H54 (cell line): Measurements from ENCODE around the gene LVRN.

Experiments
- DNase-seq: peaks from one replicate; pipeline ENCODE4 v3.0.0; 2011; ENCODE audit warnings: low spot score, mixed read lengths; ENCODE audit not compliant: insufficient read length
- FAIRE-seq: peaks from 3 replicates; lab custom pipeline; 2011; peaks lifted over from hg19 to GRCh38; lab: Jason Lieb, UNC
- POLR2A ChIP-seq: IDR thresholded peaks from 2 replicates; pipeline ENCODE4 v1.6.1; 2011; ENCODE audit warnings: low read depth, mild to moderate bottlenecking, low read length

The LVRN gene

DNA sequence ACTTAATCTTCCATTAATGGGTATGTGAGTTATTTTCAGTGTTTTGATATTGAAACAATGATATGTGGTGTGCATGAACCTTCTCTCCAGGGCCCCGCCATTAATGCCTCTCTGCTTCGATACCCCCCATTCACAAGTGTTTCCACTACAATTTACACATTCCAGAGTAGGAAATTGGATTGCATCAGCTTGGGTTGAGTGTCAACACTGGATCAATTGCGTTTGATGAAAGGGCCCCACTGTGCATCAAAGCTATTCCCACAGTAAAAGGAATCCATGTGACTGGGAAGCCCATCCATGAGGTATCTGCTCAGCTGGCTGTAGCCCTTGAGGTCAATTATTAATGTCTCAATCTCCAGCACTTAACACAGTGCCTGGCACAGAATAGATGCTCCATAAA lies 17.8 kb upstream of the LVRN start:
- no peak for TF ChIP-seq POLR2A
- FAIRE-seq: no peak

DNA sequence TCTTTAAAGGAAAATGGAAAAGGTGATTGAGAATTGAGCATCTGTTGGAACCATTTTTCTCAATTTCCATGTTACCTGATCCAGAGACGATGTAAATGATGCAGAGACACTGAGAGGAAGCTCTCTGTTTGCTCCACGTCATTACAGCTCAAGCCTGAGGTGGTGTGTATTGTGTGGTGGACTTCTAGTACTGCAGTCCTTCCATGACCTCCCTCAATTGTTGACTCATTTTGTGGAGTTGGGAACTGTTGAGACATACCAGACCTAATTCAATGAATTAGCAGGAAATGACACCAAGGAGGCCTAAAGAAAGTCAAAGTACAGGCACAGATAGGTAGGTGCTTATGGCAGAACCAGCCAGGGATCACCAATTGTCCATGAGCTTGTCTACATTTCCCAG lies 15.6 kb upstream of the LVRN start:
- no peak for DNase-seq
- FAIRE-seq: no peak
- TF ChIP-seq POLR2A: no peak

More for the DNA sequence above, 17.8 kb upstream of the LVRN start:
- no peak for DNase-seq

DNA sequence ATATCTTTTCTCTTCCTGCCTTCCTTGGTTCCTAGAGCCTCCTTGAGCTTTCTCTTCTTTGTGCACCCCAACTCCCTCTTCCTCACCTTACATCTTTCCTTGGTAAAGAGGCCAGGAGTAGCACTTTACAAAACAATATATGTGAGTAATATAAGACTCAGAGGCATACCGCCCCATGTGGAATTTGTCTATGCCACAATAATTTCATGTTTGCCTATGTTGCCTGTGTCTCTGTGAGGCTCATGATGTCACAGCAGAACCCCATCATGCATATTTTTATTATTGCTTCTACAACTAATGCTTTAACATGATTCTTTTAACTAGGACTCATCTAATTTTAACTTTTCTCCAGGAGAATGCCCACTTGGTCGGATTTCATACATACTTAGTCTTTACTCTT lies 15.0 kb upstream of the LVRN start:
- DNase-seq (no peak), FAIRE-seq (no peak)
- no peak for TF ChIP-seq POLR2A

DNA sequence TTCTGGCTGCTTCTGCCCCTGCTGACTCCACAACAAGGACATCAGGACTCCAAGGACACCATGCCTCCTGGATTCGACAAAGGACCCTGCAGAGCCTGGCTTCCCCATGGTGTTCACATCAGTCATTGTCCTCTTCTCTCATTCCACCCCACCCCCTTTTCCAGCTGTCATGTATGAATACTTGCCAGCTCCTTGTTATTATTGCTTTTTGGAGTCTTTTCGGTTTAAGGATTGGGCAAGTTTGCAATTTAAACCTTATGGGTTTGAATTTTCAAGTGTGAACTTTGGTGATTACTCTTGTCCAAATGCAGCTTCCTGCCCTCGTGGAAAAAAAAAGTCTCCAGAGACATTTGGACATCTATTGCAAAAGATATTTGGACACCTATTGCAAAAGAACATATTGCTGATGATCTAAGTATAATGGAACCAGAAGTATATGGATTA lies 14.2 kb upstream of the LVRN start:
- DNase-seq (no peak), FAIRE-seq (no peak)
- TF ChIP-seq POLR2A: no peak

DNA sequence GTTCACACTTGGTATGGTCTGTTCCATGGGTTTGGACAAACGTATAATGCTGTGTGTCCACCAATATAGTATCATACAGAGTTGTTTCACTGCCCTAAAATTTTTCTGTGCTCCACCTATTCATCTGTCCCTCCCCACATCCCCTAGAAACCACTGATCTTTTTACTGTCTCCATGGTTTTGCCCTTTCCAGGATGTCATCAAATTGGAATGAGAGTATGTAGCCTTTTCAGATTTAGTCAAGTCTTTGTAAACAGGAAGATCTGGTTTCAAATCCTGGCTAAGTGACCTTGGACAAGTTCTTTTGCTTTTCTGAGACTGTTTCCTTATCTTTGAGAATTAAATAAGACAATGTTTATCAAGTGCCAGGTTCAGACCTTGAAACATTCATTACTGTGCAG lies 13.2 kb upstream of the LVRN start:
- no peak for FAIRE-seq
- no peak for TF ChIP-seq POLR2A
- no peak for DNase-seq

DNA sequence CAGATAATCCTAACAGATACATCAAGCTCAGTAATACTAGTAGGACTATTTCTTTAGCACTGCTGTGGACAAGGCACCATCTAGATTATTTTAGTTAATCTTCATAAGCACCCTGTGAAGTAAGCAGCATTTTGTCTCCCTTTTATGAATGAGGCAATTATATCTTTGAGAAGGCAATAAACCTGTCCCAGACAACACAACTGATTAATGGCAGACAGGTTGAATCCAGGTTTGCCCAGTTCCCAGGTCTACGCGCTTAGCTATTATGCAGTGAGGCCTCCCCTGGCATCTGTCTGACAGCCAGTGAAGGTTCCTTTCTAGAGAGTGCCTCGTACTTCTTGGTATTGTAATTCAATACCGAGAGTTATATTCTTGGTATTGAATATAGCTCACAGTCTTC lies 9.7 kb upstream of the LVRN start:
- FAIRE-seq (no peak), DNase-seq (no peak)
- no peak for TF ChIP-seq POLR2A

DNA sequence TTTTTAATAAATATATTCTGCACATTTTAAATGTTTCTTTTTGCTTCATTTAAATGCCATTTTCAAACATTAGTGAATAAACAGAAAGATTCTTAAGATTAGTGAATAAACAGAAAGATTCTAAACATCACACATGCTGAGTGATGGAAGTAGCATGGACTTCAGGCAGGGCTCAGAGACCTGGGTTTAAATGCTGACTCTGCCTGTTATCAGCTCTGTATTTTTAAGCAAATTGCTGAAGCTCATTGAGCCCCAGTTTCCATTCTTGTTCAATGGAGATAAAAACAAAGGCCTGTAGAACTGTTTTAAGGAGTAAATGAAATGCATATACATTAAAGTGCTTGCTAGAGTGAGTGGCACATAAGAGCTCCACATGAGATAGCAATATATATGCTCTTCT lies 8.1 kb upstream of the LVRN start:
- no peak for FAIRE-seq

DNA sequence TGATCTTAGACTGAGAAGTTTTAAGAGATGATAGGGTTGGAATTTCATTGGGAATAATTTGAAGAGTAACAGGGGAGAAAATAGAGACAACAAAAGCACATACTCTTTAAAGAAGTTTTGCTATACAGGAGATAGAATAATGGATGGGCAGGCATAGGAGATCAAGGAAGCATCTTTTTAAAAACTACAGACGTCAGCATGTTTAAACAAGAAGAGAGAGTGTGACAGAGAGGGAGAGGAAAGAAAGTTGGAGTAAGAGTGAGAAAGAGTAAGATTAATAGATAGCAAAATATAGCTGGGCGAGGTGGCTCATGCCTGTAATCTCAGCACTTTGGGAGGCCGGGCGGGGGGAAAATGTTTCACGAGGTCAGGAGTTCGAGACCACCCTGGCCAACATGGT lies 5.3 kb upstream of the LVRN start:
- FAIRE-seq (no peak), DNase-seq (no peak)
- TF ChIP-seq POLR2A: no peak

More for the DNA sequence above, 8.1 kb upstream of the LVRN start:
- no peak for DNase-seq
- no peak for TF ChIP-seq POLR2A

DNA sequence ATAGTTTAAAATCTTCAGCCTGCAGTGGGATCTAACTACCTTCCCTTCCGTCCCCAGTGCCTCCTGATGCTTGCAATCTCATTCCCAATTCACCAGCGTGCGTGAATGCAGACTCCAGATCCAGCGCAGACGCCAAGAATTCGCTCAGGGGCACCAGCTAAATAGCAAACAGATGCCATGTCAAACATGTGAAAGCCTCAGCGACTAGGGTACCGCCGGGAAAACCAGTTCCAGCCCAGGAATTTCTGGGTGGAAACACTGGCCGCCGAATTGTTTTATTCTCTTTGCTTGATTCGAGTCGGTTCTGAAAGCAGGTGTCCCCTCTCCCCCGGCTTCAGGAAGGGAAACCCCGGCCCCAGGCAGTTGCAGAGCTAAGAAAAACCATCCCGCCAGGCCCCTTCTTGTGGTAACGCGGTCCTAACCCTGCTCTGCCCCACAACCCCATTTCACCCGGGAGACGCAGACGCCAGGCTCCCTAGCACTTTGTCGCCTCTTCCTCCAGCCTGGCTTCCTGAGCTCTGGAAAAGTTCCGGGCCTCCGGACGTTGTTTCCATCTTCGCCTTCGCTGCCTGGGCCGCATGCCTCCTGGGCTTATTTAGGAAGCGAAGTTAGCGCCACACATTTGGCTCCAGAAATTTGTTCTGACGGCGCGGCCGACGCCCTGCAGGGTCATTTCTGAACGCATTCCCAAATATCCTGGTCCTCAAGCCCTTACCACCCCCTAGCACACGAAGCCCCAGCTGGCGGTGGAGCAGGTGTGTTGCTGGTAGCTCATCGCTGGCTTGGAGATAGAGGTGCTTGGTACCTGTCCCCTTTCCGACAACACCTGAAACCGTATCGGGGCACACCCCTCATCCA lies 665 bp upstream of the LVRN start:
- no peak for TF ChIP-seq POLR2A
- FAIRE-seq: no peak
- DNase-seq: no peak

DNA sequence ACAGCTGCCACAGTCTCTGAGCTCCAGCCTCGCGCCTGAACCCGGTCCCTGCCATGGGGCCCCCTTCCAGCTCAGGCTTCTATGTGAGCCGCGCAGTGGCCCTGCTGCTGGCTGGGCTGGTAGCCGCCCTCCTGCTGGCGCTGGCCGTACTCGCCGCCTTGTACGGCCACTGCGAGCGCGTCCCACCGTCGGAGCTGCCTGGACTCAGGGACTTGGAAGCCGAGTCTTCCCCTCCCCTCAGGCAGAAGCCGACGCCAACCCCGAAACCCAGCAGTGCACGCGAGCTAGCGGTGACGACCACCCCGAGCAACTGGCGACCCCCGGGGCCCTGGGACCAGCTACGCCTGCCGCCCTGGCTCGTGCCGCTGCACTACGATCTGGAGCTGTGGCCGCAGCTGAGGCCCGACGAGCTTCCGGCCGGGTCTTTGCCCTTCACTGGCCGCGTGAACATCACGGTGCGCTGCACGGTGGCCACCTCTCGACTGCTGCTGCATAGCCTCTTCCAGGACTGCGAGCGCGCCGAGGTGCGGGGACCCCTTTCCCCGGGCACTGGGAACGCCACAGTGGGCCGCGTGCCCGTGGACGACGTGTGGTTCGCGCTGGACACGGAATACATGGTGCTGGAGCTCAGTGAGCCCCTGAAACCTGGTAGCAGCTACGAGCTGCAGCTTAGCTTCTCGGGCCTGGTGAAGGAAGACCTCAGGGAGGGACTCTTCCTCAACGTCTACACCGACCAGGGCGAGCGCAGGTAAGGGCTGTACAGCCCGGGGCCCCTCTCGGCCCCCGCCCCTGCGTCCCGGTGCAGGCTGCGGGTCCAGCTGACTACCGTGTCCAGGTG lies 509 bp downstream of the LVRN start:
- FAIRE-seq: no peak
- DNase-seq: no peak
- TF ChIP-seq POLR2A: no peak

DNA sequence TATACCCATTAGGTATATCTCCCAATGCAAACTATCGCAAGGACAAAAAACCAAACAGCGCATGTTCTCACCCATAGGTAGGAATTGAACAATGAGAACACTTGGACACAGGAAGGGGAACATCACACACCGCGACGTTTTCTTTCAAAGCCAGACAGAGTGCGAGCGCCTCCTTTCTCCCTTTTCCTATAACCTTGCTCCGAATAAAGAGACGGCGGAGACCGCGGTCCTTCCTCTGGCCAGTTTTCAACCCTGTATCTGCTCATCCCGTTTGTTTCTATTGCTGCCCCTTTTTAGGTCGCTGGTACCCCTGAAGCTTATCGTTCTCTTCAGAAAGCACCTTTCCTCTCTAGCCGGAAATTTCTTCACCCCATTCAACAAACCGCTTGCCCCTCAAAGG lies 1.3 kb downstream of the LVRN start:
- no peak for DNase-seq
- no peak for TF ChIP-seq POLR2A
- no peak for FAIRE-seq

DNA sequence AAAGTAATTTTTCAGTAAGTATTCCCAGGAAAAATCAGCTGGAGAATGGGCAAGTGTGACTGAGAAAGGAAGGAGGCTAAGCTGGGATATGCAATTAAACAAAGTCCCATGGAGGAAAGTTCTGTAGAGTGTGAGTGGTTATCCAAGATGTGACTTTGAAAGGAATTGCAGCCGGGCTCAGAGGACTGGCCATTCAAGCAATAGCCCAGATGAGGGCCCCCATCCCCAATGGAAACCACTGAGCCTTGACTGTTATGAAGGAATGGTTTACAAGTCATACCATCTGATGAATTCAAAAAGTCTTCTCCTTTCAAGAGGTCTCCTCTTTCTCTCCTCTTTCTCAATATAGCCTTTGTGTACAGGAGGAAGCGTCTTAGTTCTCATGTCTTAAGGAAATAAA lies 6.5 kb downstream of the LVRN start:
- no peak for TF ChIP-seq POLR2A
- DNase-seq: no peak
- no peak for FAIRE-seq

DNA sequence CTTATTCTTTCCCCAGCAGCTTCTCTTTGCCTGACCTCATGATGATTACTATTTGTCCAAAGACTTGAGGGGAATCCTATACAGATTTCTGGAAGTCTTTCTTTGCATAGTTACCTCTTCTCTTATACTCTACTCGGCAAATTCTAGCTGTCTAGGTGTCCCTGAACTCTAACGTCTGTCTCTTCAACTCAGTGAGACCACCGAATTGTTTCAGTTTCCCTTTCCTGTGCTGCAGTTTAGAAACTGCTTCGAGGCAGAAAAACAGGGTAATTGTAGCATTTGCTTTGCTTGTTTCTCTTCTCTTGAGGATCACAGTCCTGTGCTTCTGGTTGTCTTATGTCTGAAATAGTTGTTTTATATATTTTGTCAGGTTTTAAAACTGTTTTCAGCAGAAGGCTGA lies 14.8 kb downstream of the LVRN start:
- DNase-seq (no peak), FAIRE-seq (peak; percentile 20)
- TF ChIP-seq POLR2A: no peak

DNA sequence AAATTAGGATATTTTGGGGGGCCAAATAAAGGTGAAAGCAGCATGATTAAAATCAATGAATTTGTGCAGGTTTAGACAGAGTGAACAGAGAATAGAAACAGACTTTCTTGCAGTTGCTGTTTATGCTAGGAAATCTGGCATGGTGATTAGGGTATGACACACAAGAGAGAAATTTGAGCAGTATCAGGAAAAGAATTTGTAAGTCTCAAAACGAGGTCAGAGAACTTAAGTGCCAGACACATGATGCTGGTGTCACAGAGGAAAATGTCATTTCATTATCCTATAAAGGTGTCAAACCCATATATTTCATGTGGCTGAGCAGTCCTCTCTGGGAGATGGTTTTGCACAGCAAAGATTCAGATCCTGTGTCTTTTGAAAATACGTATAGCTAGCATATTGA lies 15.7 kb downstream of the LVRN start:
- TF ChIP-seq POLR2A: no peak
- peak; percentile 99 for FAIRE-seq

More for the DNA sequence above, 15.7 kb downstream of the LVRN start:
- DNase-seq: peak; percentile 44
